Neural progenitor cell (in vitro differentiated cells): ENCODE results near the gene VCL. TPM values are rescaled to one million over a fixed set of nuclear protein-coding genes. Genes with fewer than 3 reads are reported as not detected.

Experiments
- DNase-seq: peaks from one replicate; pipeline ENCODE4 v3.0.0-alpha.2; 2016; ENCODE audit warnings: low spot score
- H2AFZ ChIP-seq: fragments of 200-600 bp; sonication (generic); replicated peaks from 2 replicates; pipeline ENCODE4 v1.6.1; 2016; ENCODE audit warnings: antibody characterized with exemption
- H3F3A ChIP-seq: fragments of 200-600 bp; sonication (generic); 2 replicates; pipeline ENCODE4 v1.6.1; 2016; ENCODE audit warnings: antibody characterized with exemption, low read depth
- H3K27ac ChIP-seq: fragments of 200-600 bp; sonication (generic); 2 replicates; pipeline ENCODE4 v1.5.1; 2016; ENCODE audit warnings: mild to moderate bottlenecking
- H3K27me3 ChIP-seq: fragments of 200-600 bp; sonication (generic); 2 replicates; pipeline ENCODE4 v1.6.1; 2016; ENCODE audit warnings: mild to moderate bottlenecking, moderate library complexity
- H3K36me3 ChIP-seq: fragments of 200-600 bp; sonication (generic); 2 replicates; pipeline ENCODE4 v1.5.1; 2016
- H3K4me1 ChIP-seq: fragments of 200-600 bp; sonication (generic); 2 replicates; pipeline ENCODE4 v1.6.1; 2016; ENCODE audit warnings: mixed run types
- H3K4me2 ChIP-seq: fragments of 200-600 bp; sonication (generic); 2 replicates; pipeline ENCODE4 v1.6.1; 2016
- H3K4me3 ChIP-seq: fragments of 200-600 bp; sonication (generic); 2 replicates; pipeline ENCODE4 v1.5.1; 2016
- H3K79me2 ChIP-seq: fragments of 200-600 bp; sonication (generic); 2 replicates; pipeline ENCODE4 v1.6.1; 2016; ENCODE audit warnings: low read depth
- H3K9ac ChIP-seq: fragments of 200-600 bp; sonication (generic); 2 replicates; pipeline ENCODE4 v1.6.1; 2016
- H3K9me3 ChIP-seq: fragments of 200-600 bp; sonication (generic); 2 replicates; pipeline ENCODE4 v1.5.1; 2016; ENCODE audit warnings: low read depth
- H4K20me1 ChIP-seq: fragments of 200-600 bp; sonication (generic); 2 replicates; pipeline ENCODE4 v1.6.1; 2016; ENCODE audit warnings: low read depth
- H3K27ac Mint-ChIP-seq: 3 replicates; pipeline ENCODE4 v1.8.0; 2021; ENCODE audit warnings: mixed read lengths
- H3K27me3 Mint-ChIP-seq: 2 replicates; pipeline ENCODE4 v1.8.0; 2022; ENCODE audit warnings: low read depth, mild to moderate bottlenecking, inconsistent platforms, moderate library complexity, mixed read lengths; ENCODE audit not compliant: insufficient read depth
- H3K36me3 Mint-ChIP-seq: 3 replicates; pipeline ENCODE4 v1.8.0; 2021; ENCODE audit warnings: mixed read lengths
- H3K4me1 Mint-ChIP-seq: 3 replicates; pipeline ENCODE4 v1.8.0; 2021; ENCODE audit warnings: mixed read lengths
- H3K4me3 Mint-ChIP-seq: 3 replicates; pipeline ENCODE4 v1.8.0; 2021; ENCODE audit warnings: mild to moderate bottlenecking, moderate library complexity, mixed read lengths
- H3K9me3 Mint-ChIP-seq: 3 replicates; pipeline ENCODE4 v1.8.0; 2020; ENCODE audit warnings: mixed read lengths
- EZH2 ChIP-seq: fragments of 200-600 bp; sonication (generic); IDR thresholded peaks from 2 replicates; pipeline ENCODE4 v1.6.1; 2017; ENCODE audit warnings: antibody characterized with exemption, mild to moderate bottlenecking, moderate library complexity
- EZH2phosphoT487 ChIP-seq: fragments of 200-600 bp; sonication (generic); IDR thresholded peaks from 2 replicates; pipeline ENCODE4 v1.6.1; 2017; ENCODE audit warnings: antibody characterized with exemption
- total RNA-seq: library from RNA; depleted of rRNA; stranded (reverse); fragments of >200 nt; gene quantifications from 2 replicates; pipeline ENCODE4 v1.2.3, GENCODE V29; 2015; ENCODE audit warnings: low replicate concordance
- TF ChIP-seq, protein P1 (sequence below): fragments of 200-600 bp; sonication (generic); IDR thresholded peaks from 2 replicates; pipeline ENCODE4 v1.5.1; 2017; ENCODE audit warnings: antibody characterized with exemption, mild to moderate bottlenecking

VCL gene
- total RNA-seq, 1 donor from 2014 or later = 96.9 TPM

DNA sequence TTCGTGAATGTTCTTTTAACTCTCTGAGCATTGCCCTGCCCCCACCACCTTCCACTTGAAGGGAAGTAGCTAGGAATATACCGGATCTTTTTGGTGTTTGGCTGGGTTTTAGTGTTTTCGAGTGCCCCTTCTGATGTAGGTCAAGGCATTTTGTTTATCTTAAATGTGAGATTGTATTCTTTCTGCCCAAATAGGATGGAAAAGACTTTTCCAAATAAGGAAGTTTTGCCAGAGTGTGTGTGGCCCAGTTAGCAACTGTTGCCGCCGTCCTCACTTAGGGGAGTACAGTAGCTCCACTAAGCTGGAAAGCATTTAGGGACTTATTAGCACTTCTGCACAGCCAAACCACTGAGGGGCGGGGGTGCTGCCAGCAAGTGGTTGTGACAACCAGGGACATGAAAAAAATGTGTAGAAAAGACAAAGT is 29.8 kb upstream of the VCL start:
- peaks cover 34% of the 10 kb centered on the region for H3K4me1 ChIP-seq
- no peaks in the 10 kb centered on the region for H3K36me3 ChIP-seq
- H3K9me3 ChIP-seq = no peaks in the 10 kb centered on the region
- peak overlapping the region; percentile 74 for H2AFZ ChIP-seq
- H3K4me2 ChIP-seq = peak overlapping the region; percentile 12
- H3K27ac ChIP-seq = peak overlapping the region; percentile 65
- H4K20me1 ChIP-seq = no peaks in the 10 kb centered on the region
- no peak overlapping the region for H3K9ac ChIP-seq
- H3F3A ChIP-seq = peaks cover 54% of the 10 kb centered on the region
- Mint-ChIP-seq H3K4me1 (peaks cover 60% of the 10 kb centered on the region), H3K9me3 (no peaks in the 10 kb centered on the region), H3K36me3 (no peaks in the 10 kb centered on the region), H3K4me3 (no peak overlapping the region), H3K27ac (peak overlapping the region; percentile 94), H3K27me3 (peaks cover 10% of the 10 kb centered on the region)
- no peak for DNase-seq
- no peaks in the 10 kb centered on the region for H3K27me3 ChIP-seq
- TF ChIP-seq EZH2phosphoT487 (no peak), EZH2 (no peak)
- TF ChIP-seq, protein P1, sequence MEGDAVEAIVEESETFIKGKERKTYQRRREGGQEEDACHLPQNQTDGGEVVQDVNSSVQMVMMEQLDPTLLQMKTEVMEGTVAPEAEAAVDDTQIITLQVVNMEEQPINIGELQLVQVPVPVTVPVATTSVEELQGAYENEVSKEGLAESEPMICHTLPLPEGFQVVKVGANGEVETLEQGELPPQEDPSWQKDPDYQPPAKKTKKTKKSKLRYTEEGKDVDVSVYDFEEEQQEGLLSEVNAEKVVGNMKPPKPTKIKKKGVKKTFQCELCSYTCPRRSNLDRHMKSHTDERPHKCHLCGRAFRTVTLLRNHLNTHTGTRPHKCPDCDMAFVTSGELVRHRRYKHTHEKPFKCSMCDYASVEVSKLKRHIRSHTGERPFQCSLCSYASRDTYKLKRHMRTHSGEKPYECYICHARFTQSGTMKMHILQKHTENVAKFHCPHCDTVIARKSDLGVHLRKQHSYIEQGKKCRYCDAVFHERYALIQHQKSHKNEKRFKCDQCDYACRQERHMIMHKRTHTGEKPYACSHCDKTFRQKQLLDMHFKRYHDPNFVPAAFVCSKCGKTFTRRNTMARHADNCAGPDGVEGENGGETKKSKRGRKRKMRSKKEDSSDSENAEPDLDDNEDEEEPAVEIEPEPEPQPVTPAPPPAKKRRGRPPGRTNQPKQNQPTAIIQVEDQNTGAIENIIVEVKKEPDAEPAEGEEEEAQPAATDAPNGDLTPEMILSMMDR = no peak
- H3K79me2 ChIP-seq = no peaks in the 10 kb centered on the region
- no peak overlapping the region for H3K4me3 ChIP-seq

DNA sequence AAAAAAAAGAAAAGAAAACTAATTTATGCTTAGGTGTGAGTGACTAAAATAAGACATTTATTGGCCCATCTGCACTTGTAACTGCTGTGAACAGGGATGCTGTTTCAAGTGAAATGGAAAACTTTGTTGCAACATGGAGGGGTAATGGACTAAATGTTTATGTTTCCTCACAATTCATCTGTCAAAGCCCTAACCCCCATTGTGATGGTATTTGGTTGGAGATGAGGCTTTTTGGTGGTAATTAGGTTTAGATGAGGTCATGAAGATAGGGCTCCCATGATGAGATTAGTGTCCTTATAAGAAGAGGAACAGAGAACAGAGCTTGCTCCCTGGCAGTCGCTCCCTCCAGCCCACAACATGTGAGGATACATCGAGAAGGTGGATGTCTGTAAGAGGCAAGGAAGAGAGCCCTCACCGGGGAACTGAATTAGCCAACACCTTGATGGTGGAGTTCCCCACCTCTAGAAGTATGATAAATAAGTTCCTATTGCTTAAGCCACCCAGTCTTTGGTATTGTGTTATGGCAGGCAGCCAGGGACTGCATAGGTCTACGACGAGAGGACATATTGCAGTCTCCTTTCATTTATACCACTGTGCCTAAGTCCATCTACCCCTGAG is 28.6 kb upstream of the VCL start:
- H3K9me3 Mint-ChIP-seq = no peaks in the 10 kb centered on the region
- H4K20me1 ChIP-seq = no peaks in the 10 kb centered on the region
- no peaks in the 10 kb centered on the region for H3K79me2 ChIP-seq
- no peaks in the 10 kb centered on the region for H3K36me3 ChIP-seq
- TF ChIP-seq, protein P1 = no peak
- no peak for TF ChIP-seq EZH2phosphoT487
- no peak for TF ChIP-seq EZH2
- H3K4me3 Mint-ChIP-seq = no peak overlapping the region
- peak overlapping the region; percentile 53 for H2AFZ ChIP-seq
- no peaks in the 10 kb centered on the region for H3K27me3 ChIP-seq
- H3K9me3 ChIP-seq = no peaks in the 10 kb centered on the region
- peaks cover 56% of the 10 kb centered on the region for H3K4me1 Mint-ChIP-seq
- no peak for DNase-seq
- no peak overlapping the region for H3K27ac ChIP-seq
- peak overlapping the region; percentile 87 for H3K27ac Mint-ChIP-seq
- no peak overlapping the region for H3K4me2 ChIP-seq
- H3K4me3 ChIP-seq = no peak overlapping the region
- peaks cover 34% of the 10 kb centered on the region for H3K4me1 ChIP-seq
- H3K9ac ChIP-seq = no peak overlapping the region
- H3K27me3 Mint-ChIP-seq = peaks cover 8% of the 10 kb centered on the region
- H3K36me3 Mint-ChIP-seq = no peaks in the 10 kb centered on the region
- peaks cover 52% of the 10 kb centered on the region for H3F3A ChIP-seq

DNA sequence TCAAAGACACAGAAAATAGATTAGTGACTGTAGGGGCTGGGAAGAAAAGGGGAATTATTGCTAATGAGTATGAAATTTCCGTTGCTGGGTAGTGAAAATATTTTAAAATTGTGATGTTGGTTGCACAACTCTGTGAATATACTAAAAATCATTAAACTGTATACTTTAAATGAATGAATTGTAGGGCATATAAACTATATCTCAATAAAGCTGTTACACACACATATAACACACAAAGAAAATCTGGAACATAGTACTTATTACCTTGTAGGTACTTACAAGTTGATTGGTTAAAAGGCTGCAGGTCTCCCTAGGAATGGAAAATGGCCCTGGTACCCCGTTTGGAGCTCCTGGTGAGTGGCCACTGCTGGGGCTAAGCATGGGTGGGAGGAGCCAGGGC is 27.1 kb upstream of the VCL start:
- Histone ChIP-seq H3K79me2 (no peaks in the 10 kb centered on the region), H3K4me1 (peaks cover 22% of the 10 kb centered on the region), H3K36me3 (no peaks in the 10 kb centered on the region), H2AFZ (no peak overlapping the region), H3K9me3 (no peaks in the 10 kb centered on the region), H3K4me2 (no peak overlapping the region), H3F3A (peaks cover 37% of the 10 kb centered on the region), H4K20me1 (no peaks in the 10 kb centered on the region), H3K4me3 (no peak overlapping the region), H3K9ac (no peak overlapping the region), H3K27ac (no peak overlapping the region), H3K27me3 (no peaks in the 10 kb centered on the region)
- DNase-seq = no peak
- TF ChIP-seq EZH2 = no peak
- TF ChIP-seq, protein P1 = no peak
- no peak for TF ChIP-seq EZH2phosphoT487
- Mint-ChIP-seq H3K9me3 (no peaks in the 10 kb centered on the region), H3K36me3 (peaks cover 1% of the 10 kb centered on the region), H3K27ac (no peak overlapping the region), H3K4me3 (no peak overlapping the region), H3K27me3 (peaks cover 11% of the 10 kb centered on the region), H3K4me1 (peaks cover 43% of the 10 kb centered on the region)
